Activated CD8-positive, alpha-beta memory T cell treated with anti-CD3 and anti-CD28 coated beads for 1 hour (primary cell): ENCODE measurements around the gene MFAP2.
"Not testable (repeated sequence)": the region's sequence is repeated elsewhere in the genome, so short reads cannot be mapped to it uniquely, and the experiment has no call there.

Experiments used
- DNase-seq, 2 donors: peaks; one replicate each; pipeline ENCODE4 v3.0.0-alpha.2; 2020; ENCODE audit warnings: low read depth in 1 of 2; ENCODE audit errors: extremely low read depth in 1 of 2

MFAP2 gene

DNA sequence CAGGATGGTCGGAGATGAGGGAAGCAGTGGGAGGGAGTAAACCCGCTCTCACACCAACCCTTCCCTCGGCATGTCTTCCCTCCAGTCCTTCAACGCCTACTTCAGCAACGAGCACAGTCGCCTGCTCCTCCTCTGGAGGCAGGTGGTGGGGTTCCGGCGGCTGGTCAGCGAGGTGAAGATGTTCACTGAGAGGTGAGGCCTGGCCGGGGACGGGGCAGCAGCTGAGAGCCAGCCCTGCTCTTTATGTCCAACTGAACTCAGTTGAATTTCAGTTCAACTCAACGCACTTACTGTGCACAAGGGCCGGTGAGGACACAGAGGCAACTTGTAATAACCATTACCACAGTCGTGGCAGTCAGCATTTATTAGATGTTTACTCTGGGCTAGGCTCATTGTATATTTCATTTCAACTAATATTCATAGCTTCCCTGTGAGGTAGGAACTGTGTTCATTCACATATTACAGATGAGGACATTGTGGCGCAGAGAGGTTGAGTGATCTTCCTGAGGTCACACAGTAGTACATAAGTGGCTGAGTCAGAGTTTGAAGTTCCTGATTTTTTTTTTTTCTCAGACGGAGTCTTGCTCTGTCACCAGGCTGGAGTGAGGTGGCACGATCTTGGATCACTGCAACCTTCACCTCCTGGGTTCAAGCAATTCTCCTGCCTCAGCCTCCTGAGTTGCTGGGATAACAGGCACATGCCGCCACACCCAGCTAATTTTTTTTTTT is 49.0 kb downstream of the MFAP2 start:
- not testable (repeated sequence) for DNase-seq

DNA sequence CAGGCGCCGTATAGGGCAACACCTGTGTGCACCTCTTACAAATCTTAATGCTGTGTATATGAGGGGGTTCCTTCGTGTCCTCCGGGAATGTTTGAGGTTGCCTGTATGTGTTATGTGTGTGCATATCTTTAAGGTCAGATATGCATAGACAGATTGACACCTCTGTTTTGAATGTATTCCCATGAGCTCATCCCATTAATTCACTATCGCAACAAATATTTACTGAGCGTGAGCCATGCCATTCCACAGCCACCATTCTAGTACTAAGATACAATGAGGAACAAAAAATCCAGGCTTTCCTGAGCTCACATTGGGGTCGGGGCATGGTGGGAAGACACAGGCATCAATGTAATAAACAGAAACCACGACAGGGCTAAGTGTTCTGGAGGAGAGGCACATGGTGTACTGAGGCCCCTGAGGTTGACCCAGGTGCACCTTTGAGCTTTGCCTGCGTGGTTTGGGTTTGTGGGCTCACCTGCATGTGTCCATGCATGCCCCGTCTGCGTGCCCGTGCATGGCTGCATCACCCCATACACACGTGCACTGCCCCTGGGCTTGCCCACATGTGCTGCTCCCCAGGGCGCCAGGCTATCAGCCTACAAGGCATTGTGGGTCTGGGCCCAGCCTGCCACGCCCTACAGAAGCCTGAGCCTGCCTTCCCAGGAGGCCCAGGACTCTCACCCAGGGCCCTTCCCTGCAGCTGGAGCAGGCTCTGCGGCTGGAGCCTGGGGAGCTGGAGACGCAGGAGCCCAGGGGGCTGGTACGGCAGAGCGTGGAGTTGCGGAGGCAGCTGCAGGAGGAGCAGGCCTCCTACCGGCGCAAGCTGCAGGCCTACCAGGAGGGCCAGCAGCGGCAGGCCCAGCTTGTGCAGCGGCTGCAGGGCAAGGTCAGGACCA is 51.0 kb downstream of the MFAP2 start:
- DNase-seq = not testable (repeated sequence)

DNA sequence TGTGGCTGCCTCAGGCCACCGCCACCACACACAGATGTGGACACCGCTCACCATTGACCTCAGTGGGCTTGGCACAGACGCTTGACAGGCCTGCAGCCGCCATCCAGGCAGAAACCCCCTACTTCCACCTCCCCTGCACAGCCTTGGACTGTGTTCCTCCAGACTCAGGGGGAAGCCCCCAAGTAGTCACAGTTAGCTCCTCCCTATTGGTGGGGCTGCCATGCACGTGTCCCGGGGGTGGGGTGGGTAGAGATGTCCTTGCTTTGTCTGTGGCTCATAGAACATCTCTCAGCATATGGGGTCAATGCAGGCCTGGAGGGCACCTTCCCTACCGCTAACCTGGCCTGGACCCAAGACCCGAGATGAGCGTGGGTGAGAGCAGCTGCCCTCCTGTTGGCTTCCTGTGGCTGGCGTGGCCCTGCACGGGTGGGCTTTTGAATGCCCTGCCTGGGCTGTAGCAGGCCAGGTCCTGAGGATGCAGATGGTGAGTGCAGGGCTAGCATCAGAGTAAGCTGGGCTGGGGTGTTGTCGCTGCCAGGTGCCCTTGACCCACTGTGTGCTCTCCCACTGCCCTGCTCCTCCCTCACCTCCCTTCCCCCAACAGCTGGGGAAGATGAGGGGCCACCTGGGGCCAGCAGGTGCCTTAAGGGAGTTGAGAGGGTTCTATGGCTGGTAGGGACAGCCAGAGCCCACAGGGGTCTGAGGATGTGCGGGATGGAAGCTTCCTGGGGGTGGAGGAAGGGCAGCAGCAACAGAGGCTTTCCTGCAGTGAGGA is 52.5 kb downstream of the MFAP2 start:
- no peak for DNase-seq

DNA sequence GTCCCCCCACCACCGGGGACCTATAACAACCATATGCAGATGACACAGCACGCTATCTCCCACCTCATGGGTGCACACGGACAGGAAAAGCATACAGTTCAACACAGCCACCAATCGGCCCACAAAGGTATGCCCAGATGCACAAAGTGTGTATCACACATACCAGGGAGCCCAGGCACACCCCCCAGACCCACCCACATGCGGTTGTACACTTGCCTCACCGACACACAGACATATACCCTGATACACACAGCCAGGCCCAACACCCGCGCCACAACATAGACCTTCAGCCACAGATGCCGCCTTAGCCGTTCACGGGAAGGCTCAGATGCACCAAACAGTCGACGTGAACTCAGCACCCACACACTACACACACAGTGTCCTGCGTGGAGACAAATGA is 53.2 kb downstream of the MFAP2 start:
- DNase-seq = no peak

DNA sequence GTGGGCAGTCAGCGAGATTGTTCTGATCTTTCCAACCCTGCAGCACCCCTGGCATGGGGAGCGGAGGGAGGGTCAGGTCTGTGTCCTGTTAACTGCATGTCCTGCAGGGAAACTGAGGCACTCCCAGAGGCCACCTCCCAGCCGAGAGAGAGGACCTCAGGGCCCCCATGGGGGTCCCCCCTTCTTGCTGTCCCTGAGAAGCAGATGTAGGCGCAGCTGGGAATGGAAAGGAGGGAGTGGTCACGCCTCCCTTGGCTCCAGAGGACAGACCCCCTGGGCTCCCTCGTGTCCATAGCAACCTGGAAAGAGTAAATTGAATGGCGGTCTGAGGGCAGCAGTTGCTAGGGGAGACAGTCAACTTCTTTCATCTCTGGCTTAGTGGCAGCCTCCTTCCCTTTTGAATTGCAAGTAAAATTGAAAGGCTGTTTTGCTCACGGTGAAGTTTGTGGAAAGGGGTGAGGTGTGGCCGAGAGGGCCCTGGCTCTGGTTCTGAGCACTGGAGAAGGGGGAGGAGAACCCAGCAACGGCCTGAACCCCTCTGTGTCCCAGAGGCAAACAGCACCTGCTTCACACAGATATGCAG is 53.8 kb downstream of the MFAP2 start:
- no peak for DNase-seq

DNA sequence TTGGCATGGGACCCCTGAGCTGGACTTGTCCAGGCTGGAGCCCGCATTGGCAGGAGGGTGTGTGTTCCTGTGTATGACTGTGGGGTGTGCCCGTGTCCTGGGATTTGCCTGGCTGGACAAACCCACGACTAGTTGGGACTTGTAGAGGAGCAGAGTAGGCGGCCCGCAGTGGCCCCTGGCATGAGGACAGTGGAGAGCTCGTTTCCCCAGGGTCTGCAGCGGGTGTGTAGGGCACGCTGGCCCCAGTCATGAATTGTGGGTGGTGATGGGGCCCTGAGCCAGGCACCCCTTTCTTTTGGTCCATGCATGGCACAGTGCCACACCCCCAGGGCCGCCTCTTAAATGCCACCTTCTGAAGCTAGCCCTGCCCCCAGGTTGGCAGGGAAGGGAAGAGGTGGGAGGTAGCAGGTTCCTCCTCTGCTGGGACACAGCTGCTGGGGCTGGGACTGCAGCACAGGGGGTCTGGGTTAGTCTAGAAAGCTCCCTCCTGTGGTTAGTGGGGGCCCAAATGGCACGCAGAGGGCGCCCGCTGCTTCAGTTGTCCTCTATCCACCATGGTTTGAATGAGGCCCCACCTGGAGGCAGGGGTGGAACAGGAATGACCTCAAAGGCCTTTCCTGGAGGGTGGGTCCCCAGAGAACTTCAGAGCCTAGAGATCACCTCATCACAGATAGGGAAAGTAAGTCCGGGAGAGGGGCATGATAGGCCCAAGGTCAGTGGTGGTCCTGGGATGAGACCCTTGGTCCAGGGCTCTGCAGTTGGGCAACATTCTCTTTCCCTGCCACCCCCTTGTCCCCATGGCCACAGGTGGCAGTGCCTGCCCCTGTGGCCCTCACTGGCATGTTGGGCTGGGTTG is 54.6 kb downstream of the MFAP2 start:
- no peak for DNase-seq

DNA sequence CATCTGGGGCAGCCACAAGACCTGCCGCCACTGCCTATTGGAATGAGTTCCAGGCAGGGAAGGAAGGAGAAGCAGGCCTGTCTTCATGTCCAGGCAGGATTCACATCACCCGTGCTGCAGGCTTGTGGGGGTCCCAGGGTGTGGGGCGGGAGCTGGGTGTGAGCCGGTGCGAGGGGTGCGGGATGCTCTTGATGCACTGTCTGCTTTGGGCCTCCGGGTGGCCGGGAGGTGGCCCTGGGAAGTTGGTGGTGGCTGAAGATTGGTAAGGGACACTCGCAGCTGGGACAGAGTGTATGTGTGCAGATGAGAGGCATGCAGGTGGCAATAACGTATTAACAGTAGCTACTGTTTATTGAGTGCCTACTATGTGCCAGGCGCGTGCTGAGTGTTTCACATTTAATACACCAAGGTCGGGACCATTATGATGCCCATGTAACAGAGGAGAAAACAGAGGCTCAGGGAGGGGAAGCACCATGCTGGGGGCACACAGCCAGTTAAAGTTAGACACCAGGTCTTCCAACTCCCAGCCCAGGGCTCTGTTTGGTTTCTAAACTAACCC is 55.4 kb downstream of the MFAP2 start:
- no peak for DNase-seq
